Measurements from ENCODE around the gene WASF2. TPM values are rescaled to one million over a fixed set of nuclear protein-coding genes. Genes with fewer than 3 reads are reported as not detected.
A peak's percentile ranks its signal among the peaks of the same experiment; 100 is the strongest.

WASF2 gene
- total and polyA plus RNA-seq, 2 of the 13 experiments (the other 11 are each of a cell fraction or from before 2014, with no cell fraction given): 10.4 to 27.7 TPM

GRCh38 chr1:27392096-27392777 lies 97.7 kb downstream of the WASF2 start, which contains the start of gene GPR3 (continued):
- no peak; the same call in 1 of the 2 replicates for TF ChIP-seq HBP1 (CRISPR knock-in tag; IDR thresholded peaks at IDR 0.05; ENCODE audit: low read depth)
- peak; percentile 78 for TF ChIP-seq SP5 (CRISPR knock-in tag; IDR thresholded peaks at IDR 0.05; ENCODE audit: borderline replicate concordance, low read depth)
- no peak; the same call in 1 of the 2 replicates for TF ChIP-seq ZNF556 (CRISPR knock-in tag; IDR thresholded peaks at IDR 0.05; ENCODE audit: borderline replicate concordance)
- peak; percentile 38; the same call in 1 of the 2 replicates for TF ChIP-seq SRY (CRISPR knock-in tag; IDR thresholded peaks at IDR 0.05)
- TF ChIP-seq E2F2 (CRISPR knock-in tag; IDR thresholded peaks at IDR 0.05; ENCODE audit: borderline replicate concordance): no peak
- peak; percentile 41; the same call in 1 of the 2 replicates for TF ChIP-seq POLR2G (IDR thresholded peaks at IDR 0.05; ENCODE audit: low read depth, low read length)
- TF ChIP-seq LBX2 (CRISPR knock-in tag; IDR thresholded peaks at IDR 0.05; ENCODE audit: borderline replicate concordance): no peak
- TF ChIP-seq NKX3-1 (CRISPR knock-in tag; IDR thresholded peaks at IDR 0.05): no peak
- no peak for TF ChIP-seq ZNF558 (CRISPR knock-in tag; IDR thresholded peaks at IDR 0.05; ENCODE audit: borderline replicate concordance)
- TF ChIP-seq ZNF782 (CRISPR knock-in tag; IDR thresholded peaks at IDR 0.05; ENCODE audit: borderline replicate concordance): no peak
- no peak for TF ChIP-seq GPN1 (CRISPR knock-in tag; IDR thresholded peaks at IDR 0.05; ENCODE audit: borderline replicate concordance)
- no peak for TF ChIP-seq MNT (IDR thresholded peaks at IDR 0.05)
- no peak for TF ChIP-seq ZNF549 (CRISPR knock-in tag; IDR thresholded peaks at IDR 0.05)
- no peak for TF ChIP-seq FOXP1 (IDR thresholded peaks at IDR 0.05)
- TF ChIP-seq FOXP1 (CRISPR knock-in tag; IDR thresholded peaks at IDR 0.05): no peak
- TF ChIP-seq NFRKB (IDR thresholded peaks at IDR 0.05): no peak
- no peak for TF ChIP-seq KDM4B (CRISPR knock-in tag; IDR thresholded peaks at IDR 0.05)
- no peak for TF ChIP-seq EHMT2 (IDR thresholded peaks at IDR 0.05; ENCODE audit: borderline replicate concordance, low read depth, low read length)
- TF ChIP-seq ZNF333 (CRISPR knock-in tag; IDR thresholded peaks at IDR 0.05; ENCODE audit: borderline replicate concordance): no peak
- TF ChIP-seq ZNF614 (CRISPR knock-in tag; IDR thresholded peaks at IDR 0.05; ENCODE audit: borderline replicate concordance): no peak; the same call in 1 of the 2 replicates
- no peak for TF ChIP-seq NCOA5 (CRISPR knock-in tag; IDR thresholded peaks at IDR 0.05)
- 0 out of 2 replicates have a peak, but pooled peaks have one; percentile 8 for TF ChIP-seq TGIF2 (CRISPR knock-in tag; IDR thresholded peaks at IDR 0.05)
- TF ChIP-seq ZNF138 (CRISPR knock-in tag; IDR thresholded peaks at IDR 0.05; ENCODE audit: low read depth): no peak
- no peak for TF ChIP-seq FOXC1 (CRISPR knock-in tag; IDR thresholded peaks at IDR 0.05; ENCODE audit: borderline replicate concordance)
- no peak for TF ChIP-seq HHEX (CRISPR knock-in tag; IDR thresholded peaks at IDR 0.05)
- TF ChIP-seq CERS6 (CRISPR knock-in tag; IDR thresholded peaks at IDR 0.05): no peak
